ENCODE results near the gene TRIM62.

TRIM62 gene

DNA sequence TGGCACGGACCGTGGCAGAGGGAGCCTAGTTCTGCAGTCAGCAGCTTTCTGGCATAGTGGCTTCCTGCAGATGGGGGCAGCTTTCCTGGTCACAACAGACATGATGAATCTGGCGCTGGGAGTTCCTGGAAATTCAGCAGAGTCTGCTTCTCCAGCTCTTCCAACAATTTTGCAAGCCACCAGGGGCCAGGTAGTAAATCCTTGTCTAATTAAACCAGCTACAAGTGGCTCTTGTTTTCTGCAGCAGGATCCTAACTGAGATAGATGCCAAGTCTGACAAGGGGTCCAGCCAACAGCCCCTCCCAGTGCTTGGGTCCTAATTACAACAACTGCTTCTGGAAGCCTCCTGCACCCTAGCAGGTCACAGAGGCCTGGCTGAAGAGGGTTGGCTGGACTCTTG lies 35.8 kb downstream of the TRIM62 start:
- no peak overlapping the region for H3K4me3 ChIP-seq (replicated peaks; ENCODE audit: low read depth, low read length)
- no peak for DNase-seq (ENCODE audit: extremely low read depth, low read depth)
- TF ChIP-seq, protein P1, sequence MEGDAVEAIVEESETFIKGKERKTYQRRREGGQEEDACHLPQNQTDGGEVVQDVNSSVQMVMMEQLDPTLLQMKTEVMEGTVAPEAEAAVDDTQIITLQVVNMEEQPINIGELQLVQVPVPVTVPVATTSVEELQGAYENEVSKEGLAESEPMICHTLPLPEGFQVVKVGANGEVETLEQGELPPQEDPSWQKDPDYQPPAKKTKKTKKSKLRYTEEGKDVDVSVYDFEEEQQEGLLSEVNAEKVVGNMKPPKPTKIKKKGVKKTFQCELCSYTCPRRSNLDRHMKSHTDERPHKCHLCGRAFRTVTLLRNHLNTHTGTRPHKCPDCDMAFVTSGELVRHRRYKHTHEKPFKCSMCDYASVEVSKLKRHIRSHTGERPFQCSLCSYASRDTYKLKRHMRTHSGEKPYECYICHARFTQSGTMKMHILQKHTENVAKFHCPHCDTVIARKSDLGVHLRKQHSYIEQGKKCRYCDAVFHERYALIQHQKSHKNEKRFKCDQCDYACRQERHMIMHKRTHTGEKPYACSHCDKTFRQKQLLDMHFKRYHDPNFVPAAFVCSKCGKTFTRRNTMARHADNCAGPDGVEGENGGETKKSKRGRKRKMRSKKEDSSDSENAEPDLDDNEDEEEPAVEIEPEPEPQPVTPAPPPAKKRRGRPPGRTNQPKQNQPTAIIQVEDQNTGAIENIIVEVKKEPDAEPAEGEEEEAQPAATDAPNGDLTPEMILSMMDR (IDR thresholded peaks at IDR 0.05; ENCODE audit: low read depth, low read length, missing control alignments), result no peak

DNA sequence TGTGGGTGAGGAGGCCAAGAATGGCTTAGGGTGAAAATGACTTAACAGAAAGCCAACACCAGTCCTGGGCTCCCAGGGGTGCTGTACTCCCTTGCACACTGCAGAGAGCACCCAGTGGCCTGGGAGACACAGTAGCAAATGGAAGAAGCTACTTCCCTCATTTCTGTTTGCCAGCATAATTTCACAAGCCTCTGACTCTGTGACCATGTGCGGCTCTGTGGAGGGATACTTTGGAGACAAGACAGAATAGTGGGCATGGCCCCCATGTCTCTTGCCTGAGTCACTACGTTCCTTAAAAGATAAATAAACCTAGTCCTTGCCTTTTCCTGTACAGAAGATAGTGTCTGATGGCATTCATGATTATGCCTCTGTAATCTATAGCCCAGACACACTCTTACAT lies 38.1 kb downstream of the TRIM62 start:
- no peak overlapping the region for H3K4me3 ChIP-seq (replicated peaks; ENCODE audit: low read depth, low read length)
- TF ChIP-seq, protein P1 (IDR thresholded peaks at IDR 0.05; ENCODE audit: low read depth, low read length, missing control alignments), result no peak
- DNase-seq (ENCODE audit: extremely low read depth, low read depth), result no peak

DNA sequence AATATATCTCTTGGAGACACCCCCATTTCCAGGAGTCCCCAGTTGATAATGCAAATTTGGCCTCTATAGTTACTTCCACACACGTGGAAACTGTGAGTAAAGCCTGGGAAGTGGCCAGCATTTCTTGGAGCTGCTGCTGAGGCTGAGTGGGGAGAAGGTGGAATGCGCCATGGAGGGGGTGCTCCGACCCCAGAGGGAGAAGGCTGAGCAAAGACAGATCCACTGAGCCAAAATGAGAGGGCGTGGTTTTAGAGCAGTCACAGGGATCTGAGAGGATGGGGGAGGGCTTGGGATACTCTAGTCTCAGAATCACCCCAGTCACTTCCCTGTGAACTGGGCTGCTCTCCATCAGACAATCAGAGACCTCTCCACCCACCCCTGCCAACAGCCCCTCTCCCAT lies 38.7 kb downstream of the TRIM62 start:
- TF ChIP-seq, protein P1 (IDR thresholded peaks at IDR 0.05; ENCODE audit: low read depth, low read length, missing control alignments), result no peak
- H3K4me3 ChIP-seq (replicated peaks; ENCODE audit: low read depth, low read length), result no peak overlapping the region
- DNase-seq (ENCODE audit: extremely low read depth, low read depth), result no peak

DNA sequence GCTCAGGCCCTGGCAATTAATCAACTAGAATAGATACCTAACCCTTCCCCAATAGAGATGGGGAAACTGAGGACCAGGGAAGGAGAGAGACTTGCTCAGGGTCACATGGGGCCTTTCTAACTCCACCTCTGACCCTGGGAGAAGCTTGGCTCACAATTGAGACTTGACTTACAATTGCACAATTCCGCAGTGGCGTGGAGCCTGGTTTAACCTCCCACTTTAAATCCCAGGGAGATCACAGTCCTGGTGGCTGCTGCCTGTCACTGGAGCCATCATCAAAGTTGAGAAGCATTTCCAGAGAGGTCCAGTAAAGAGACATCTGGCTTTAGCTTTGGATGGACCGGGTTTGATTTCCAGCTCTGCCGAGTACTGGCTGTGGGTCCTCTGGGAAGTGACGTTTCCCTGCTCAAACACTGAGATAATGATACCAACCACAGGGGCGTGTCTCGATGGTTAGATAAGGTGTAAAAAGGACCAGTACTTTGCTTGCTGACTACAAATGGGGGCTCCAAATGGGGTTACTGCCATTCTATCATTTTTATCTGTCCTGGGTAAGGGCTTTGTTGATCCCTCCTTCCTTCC lies 39.3 kb downstream of the TRIM62 start:
- no peak overlapping the region for H3K4me3 ChIP-seq (replicated peaks; ENCODE audit: low read depth, low read length)
- no peak for DNase-seq (ENCODE audit: extremely low read depth, low read depth)
- TF ChIP-seq, protein P1 (IDR thresholded peaks at IDR 0.05; ENCODE audit: low read depth, low read length, missing control alignments), result no peak

DNA sequence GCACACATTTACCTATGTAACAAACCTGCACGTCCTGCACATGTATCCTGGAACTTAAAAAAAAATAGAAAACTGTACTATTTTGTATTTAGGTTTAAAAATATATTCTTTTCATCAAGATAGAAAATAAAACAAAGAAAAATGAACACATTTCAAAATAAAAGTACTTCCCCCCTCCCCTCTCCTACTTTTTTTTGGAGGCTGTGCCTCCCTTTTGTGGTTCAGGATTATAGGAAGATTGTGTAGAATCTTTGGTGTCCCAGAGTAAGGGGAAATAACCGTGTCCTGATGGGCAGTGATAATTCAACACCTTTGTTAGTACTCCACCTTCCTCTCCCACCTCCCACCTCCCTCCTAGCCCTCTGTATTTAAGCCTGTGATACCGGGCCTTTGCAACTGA lies 40.1 kb downstream of the TRIM62 start:
- DNase-seq (ENCODE audit: extremely low read depth, low read depth), result no peak
- TF ChIP-seq, protein P1 (IDR thresholded peaks at IDR 0.05; ENCODE audit: low read depth, low read length, missing control alignments), result no peak
- no peak overlapping the region for H3K4me3 ChIP-seq (replicated peaks; ENCODE audit: low read depth, low read length)

DNA sequence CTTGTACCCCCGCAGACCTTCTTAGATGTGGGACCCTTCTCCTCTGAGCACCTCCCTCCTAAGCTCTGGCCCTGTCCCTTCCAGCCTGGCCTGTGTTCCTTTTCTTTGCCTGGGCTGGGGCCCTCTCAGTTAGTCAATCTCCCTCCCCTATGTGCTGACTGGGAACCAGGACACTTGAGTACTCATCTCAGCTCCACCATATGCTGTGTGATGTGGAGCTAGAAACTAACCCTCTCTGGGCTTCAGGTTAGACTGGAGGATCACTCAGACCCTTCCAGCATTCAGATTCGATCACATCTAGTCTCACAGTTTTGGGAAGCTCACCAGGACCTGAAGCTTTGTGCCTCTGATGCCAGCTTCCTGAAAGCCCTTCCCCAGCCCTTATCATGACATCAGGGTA lies 40.6 kb downstream of the TRIM62 start:
- TF ChIP-seq, protein P1 (IDR thresholded peaks at IDR 0.05; ENCODE audit: low read depth, low read length, missing control alignments), result no peak
- DNase-seq (ENCODE audit: extremely low read depth, low read depth), result no peak
- H3K4me3 ChIP-seq (replicated peaks; ENCODE audit: low read depth, low read length), result no peak overlapping the region

Measured in HFF-Myc (cell line).